Activated CD4-positive, alpha-beta T cell treated with anti-CD3 and anti-CD28 coated beads, Interleukin-2, Interleukin-4, amounts not matched to agents 100 ng/mL and 50 ng/mL, durations not matched to agents 16 hours and 8 hours (primary cell): ENCODE results near the gene SELENOH.

Experiments
- DNase-seq: peaks from one replicate; pipeline ENCODE4 v3.0.0-alpha.2; 2020; ENCODE audit warnings: low spot score

The SELENOH gene

DNA sequence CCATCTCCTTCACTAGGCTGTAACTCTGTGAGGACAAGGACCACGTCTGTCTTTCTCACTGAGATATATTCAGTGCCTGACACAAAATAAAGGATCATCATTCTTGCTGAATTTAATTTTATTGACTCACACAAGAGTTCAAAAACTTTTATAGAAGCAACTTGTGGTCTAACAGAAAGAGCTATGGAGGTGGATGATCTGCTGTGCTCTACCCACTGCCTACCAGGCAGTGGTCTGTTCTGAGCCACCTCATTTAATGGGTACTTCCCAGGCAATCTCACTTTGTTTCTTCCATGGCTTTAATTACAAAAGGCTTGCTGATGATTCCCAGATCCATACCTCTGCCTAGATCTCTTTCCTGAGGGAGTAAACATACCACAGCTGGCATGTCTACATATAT lies 5.6 kb downstream of the SELENOH start:
- no peak for DNase-seq

GRCh38 chr11:57751176-57751575 lies 9.9 kb downstream of the SELENOH start:
- no peak for DNase-seq

GRCh38 chr11:57751676-57752253 lies 10.5 kb downstream of the SELENOH start, which contains the start of gene BTBD18:
Gene BTBD18 (minus strand): TSS chr11:57751819. CDS start chr11:57751188, 631 bp downstream.
- no peak for DNase-seq

DNA sequence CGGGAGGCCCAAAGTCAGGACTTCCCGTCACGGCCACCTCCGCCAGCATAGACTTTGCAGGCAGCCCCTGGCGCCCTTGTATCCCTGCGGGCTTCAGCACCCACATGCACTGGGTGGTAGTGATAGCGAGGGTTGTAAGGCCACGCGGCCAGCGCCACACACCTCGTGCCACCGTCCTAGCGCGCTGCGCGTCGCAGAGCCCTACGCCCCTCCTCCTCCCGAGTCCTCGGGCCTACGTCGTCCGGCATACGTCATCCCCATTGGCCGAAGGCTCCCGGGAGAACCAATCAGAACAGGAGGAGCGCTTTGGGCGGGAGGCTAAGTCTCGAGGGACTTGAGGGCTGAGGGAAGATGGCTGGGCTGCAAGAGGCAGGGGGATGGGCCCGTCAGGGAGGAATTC lies 11.7 kb downstream of the SELENOH start:
- DNase-seq = no peak

DNA sequence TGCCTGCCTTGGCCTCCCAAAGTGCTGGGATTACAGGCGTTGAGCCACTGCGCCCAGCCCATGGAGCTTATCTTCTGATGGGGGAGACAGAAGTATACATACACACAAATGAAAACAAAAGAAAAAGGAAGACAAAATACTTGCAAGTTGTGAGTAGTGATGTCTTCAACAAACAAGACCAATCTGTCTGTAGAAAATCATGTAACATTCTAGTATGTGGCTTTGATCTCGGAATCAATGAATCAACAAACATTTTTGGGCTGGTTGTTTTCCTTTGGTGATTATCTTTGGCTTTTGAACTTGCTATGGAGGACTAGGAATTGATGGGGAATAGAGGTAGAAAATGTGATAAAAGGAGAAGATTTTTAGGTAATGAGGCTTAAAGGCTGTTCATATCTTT lies 16.9 kb downstream of the SELENOH start:
- no peak for DNase-seq

- no peak for DNase-seq
Measured at GRCh38 chr11:57761301-57762234, 20.3 kb downstream of the SELENOH start, which contains the start of gene CTNND1. Gene CTNND1 (plus strand): TSS chr11:57761802. CDS start chr11:57791479, 29,677 bp downstream.

DNA sequence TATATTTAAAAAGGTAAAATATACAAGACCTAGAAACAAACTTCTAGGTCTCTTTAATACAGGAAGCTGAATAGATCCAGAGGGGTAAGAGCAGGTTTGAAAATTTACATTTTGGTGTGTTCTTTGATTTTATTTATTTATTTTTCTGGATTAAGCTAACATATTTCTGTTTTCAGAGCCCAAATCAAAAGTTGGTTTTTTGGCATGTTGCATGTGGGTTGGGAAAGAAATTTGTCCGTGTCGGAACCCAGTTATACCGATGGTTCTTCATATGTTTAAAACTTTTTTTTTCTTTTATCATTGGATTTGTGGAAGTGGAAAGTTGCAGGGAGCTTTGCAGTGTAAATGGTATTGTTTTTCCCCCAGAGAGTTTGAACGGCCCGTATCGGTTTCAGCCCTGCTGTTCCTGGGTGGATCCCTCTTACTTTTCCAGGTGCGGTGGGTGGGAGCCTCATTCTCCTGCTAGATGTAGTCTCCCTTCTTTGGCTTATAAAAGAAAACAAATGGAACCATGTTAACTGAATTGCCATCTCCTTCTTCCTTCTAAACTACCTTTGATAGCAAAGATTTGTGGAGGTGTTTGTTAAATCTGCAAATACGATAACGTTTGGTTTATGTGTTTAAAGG lies 21.1 kb downstream of the SELENOH start:
- no peak for DNase-seq

- no peak for DNase-seq
Measured at GRCh38 chr11:57763568-57763967, 22.3 kb downstream of the SELENOH start.

GRCh38 chr11:57764021-57764420 lies 22.7 kb downstream of the SELENOH start:
- DNase-seq = no peak

- no peak for DNase-seq
Measured at GRCh38 chr11:57764566-57764965, 23.3 kb downstream of the SELENOH start.

- no peak for DNase-seq
Measured at GRCh38 chr11:57764972-57765371, 23.7 kb downstream of the SELENOH start.

GRCh38 chr11:57770793-57771192 lies 29.5 kb downstream of the SELENOH start:
- DNase-seq = no peak

DNA sequence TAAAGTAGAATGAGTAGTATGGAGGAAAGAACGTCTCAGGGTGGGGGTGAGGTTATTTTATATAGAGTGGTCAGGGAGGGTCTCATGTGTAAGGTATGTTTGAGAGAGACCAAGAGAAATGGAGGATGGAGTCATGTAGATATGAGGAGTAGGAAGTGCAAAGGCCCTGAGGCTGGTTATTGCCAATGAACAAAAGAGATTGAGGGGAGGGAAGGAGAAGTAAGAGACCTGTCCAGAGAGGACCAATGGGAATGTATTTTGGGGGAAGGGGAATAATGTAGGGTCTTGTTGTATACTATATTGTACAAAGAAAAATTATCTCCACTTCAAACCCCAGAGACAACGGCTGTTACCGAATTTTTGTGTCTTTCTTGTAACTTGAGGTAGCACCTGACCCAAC lies 30.1 kb downstream of the SELENOH start:
- DNase-seq = no peak

- no peak for DNase-seq
Measured at GRCh38 chr11:57772562-57772961, 31.3 kb downstream of the SELENOH start.

- no peak for DNase-seq
Measured at GRCh38 chr11:57773026-57773598, 31.8 kb downstream of the SELENOH start.

GRCh38 chr11:57775491-57775890 lies 34.2 kb downstream of the SELENOH start:
- DNase-seq = no peak

GRCh38 chr11:57776031-57776521 lies 34.8 kb downstream of the SELENOH start:
- no peak for DNase-seq

GRCh38 chr11:57776577-57777210 lies 35.4 kb downstream of the SELENOH start:
- no peak for DNase-seq

- DNase-seq = no peak
Measured at GRCh38 chr11:57777969-57778317, 36.7 kb downstream of the SELENOH start.

GRCh38 chr11:57778318-57779037 lies 37.2 kb downstream of the SELENOH start:
- DNase-seq = no peak

DNA sequence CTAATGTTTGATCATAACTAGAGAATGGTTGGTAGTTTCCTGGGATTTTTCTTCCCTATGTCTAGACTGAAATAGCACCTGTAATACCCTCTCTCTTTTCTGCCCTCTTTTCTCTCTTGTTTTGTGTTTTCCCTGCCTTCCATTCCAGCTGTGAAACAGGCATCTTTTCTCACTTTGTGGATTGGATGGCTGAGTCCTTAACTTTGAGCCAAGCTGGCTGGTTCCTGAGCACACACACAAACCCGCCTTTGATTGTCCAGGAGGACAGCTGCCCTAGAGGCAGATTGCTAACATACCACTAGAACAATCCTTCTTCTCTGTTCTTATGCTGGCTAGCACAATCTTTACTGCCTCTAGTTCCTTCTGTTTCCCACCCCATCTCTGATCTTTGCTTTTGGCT lies 38.0 kb downstream of the SELENOH start:
- no peak for DNase-seq
